HG03139 (cell line): ENCODE data around the gene EPHA5.
"Not testable (repeated sequence)": the region's sequence is repeated elsewhere in the genome, so short reads cannot be mapped to it uniquely, and the experiment has no call there.

Source experiments
- ATAC-seq: cut with Tn5 transposase; IDR thresholded peaks from one replicate; pipeline ENCODE4 v1.9.1; 2021; ENCODE audit not compliant: unreplicated experiment

EPHA5 gene

DNA sequence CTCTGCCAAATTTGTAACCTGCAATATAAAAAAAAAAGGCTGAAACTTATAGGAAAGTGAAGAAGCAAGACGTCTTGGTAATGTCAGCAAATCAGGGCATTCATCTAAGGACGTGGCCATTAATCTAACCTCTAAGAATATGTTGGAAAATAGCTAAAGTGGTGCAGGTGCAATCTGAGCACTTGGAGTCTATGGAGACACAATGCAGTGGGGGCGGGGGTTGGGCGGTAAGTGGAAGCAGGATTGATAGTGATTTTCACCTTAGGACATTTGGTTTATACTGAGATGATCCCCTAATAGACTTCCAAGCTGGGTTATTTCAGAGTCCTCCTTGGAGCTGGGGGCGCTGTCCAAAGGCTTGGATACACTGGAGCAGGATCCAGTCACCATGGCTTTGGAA, 283.4 kb downstream of the EPHA5 start:
- ATAC-seq, result no peak

DNA sequence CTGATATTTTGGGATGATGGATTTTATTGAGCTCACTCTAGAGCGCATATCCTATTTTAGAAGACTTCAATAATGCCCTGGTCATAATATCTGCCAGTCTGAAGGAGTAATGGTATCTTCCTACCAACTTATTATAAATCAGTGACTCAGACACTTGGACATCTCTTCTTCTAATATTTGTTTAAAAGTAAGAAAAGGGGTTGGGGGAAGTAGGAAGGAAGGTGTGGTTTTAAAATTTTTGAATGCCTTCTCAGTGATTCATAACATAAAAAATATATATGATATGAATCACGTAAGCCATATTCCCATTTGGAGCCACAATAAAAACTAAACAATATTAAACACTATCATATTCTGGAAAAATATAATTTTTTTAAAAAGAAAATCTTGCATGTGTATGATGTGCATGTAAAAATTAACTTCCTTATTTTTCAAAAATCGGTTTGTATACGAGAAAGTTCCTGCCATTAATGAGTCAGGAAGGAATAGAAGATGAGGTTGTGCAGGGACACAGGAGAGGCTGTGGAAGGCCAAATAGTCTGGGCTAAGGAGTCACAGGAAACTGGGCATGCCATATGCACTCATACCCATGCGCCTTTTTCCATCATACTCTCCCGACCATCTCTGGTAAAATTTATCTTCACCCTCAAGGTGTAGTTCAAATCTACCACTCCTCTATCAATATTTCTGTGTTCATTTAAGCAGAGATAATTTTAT, 286.5 kb downstream of the EPHA5 start:
- no peak for ATAC-seq

DNA sequence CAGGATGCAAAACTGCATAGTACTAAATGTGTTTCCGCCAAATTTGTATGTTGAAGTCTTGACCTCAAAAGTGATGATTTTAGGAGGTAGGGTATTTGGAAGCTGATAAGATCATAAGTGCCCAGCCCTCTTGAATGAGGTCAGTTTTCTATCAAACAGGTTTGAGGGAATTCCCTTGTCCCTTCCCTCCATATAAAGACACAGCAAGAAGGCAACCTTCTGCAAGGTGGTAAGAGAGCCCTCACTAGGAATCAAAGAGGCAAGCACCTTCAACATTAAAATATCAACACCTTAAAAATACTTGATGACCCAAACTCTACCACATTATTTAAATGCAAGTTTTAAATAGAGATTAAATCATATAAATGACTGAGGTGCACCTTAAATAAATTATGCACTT, 288.6 kb downstream of the EPHA5 start:
- ATAC-seq, result no peak

DNA sequence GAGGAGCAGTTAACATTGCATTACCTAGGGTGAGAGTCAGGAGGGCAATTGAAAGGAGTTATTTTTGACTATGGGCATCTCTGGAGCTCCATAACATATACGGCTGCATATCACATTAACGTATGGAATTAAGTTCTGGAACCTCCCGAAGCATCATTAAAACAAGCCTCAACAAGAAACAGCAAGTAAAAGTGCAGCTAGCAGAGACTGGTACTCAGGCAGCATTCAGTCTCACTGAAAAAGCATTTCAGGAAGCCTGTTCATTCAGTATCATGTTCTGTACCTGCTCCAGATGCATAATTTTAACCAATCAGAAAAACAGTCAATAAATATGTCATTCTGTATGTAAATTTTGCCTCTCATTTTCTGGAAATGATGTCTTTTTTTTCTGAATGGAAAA, 299.6 kb downstream of the EPHA5 start:
- no peak for ATAC-seq

GRCh38 chr4:65367306-65367705, 303.0 kb downstream of the EPHA5 start:
- no peak for ATAC-seq

DNA sequence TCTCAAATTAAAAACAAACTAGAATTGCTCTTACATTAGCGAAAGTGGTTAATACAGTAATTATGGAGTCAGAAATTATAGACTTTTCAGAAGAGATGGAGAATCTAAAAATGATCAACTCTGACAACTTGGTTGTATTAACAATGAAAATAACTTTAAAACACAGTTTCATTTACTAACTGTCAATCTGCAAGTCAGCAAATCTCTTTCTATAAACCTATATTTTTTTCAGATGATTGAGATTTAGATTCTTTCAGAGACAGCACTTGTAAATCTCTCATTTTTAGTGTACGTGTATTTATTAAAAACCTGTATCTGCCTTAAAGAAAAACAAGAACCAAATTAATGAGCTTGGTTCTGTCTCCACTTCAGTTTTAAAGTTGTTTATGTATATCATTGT, 311.4 kb downstream of the EPHA5 start:
- ATAC-seq, result no peak

GRCh38 chr4:65353098-65353497, 317.2 kb downstream of the EPHA5 start:
- no peak for ATAC-seq

DNA sequence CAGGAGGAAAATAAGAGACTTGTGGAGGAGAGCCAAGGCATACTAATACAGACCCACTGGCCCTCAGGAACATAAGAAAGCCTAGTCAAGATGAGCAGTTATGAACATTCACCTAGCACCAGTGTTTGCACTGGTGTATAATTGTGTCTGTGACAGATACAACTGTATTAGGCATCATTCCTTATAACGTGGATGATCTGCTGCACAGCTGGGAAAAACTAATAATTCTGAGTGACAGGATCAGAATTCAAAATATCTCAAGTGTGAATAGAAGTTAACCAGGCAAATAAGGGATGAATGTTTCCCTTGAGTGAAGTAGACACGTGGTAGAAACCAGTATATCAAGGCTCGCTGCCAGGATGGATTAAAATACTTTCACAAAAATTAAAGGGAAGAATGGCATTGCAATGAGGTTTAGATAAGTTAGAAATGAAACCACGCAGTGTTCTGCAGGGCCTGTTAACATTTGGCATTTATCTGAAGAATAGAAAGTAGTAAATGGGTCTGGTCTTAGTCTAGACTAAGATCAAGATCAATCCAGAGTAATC, 325.9 kb downstream of the EPHA5 start:
- ATAC-seq, result no peak

DNA sequence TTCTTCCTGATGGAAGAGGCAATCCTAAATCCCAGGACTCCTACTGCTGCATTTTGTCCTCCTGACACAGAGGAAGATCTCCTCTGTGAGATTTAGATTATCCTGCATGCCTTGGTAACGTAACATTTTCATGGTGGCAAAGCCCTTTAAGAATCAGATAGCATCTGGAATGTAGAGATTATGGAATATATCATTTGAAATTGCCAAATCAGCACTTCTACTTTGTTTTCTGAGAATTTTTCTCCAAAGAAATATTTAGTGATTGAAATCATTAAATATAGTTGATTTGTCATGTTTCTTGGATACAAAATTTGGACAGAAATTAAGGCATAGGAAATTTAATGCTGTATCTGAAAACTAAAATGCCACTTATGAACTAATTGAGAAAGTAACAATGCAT, 326.9 kb downstream of the EPHA5 start:
- no peak for ATAC-seq

DNA sequence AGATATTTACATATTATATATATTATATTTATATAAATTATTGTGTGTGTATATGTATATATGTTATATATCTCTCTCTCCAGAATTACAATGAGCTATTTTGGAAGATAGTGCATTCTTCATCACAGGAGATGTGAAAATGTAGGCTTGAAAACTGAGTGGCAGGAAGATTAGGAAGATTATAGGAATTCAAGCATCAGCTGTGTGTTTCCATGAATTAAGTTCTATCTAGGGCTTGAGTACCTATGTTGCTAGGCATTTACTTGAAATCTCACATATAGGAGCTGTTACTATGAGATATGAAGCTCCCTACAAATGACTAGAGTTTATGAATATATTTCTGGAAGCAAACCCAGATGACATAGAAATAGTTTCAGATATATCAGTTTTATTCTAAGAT, 328.7 kb downstream of the EPHA5 start:
- no peak for ATAC-seq

GRCh38 chr4:65340382-65341109, 329.7 kb downstream of the EPHA5 start:
- no peak for ATAC-seq

DNA sequence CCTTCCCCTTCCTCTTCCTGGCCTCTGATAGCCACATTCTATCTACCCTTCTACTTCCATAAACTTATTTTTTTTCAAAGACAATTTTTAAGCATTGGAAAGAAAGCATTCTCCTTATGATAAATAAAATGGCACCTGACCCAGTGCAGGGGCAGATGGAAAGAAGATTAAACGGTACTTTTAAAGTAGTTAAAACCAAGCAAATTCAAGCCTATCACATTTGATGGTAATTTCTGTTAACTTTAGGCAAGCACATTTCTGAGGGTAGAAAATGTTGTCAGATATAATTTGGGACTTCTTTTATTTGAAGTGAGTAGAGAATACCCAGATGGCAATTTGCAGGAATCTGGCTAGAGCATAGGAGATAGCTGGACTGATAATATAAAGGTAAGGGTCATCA, 332.9 kb downstream of the EPHA5 start:
- no peak for ATAC-seq

DNA sequence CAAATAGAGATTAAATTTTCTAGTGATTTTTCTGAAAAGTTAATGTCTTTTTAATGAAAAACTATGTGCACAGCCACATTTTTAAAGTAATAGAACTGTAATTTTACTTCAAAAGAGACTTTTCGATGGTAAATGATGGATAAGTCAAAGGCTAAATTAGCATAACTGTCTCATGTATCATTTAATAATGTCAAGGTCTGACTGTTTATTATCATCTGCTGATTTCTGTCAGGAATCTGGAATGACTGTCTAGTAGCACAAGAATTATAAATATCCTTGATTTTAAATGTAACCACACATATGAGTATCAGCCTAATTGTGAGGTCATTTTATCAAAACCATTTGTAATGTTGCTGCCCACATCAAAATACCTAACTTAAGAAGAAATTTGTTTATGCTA, 333.8 kb downstream of the EPHA5 start:
- ATAC-seq, result no peak

GRCh38 chr4:65316534-65316933, 353.8 kb downstream of the EPHA5 start:
- ATAC-seq, result no peak

GRCh38 chr4:65311120-65311519, 359.2 kb downstream of the EPHA5 start:
- ATAC-seq, result no peak

DNA sequence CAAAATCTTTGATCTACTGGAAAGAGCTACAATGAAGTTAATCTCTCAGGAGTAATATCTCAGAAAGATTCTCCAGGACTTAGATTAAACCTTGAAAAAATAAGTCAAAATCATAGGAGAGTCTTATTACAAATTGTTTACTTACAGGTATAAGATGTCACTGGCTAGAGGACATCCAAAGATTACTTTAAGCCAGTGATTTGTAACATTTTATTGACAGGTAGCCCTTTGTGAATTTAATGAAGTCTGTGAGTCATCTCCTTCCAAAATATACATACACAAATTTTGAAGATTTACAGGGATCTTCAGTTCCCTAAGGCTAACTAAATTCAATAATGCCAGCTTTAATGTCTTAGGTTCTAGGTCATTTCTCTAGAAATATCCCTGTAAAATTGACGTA, 359.7 kb downstream of the EPHA5 start:
- ATAC-seq, result no peak

DNA sequence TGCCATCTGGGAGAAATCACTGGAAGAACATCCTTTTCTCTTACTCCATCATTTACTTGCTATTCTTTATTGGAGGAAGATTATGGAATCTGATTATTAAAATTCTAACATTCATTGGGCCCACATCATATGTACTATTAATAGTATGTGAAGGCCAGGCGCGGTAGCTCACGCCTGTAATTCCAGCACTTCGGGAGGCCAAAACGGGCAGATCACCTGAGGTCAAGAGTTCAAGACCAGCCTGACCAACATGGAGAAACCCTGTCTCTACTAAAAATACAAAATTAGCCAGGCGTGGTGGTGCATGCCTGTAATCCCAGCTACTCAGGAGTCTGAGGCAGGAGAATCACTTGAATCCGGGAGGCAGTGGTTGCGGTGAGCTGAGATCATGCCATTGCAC, 361.7 kb downstream of the EPHA5 start:
- not testable (repeated sequence) for ATAC-seq

DNA sequence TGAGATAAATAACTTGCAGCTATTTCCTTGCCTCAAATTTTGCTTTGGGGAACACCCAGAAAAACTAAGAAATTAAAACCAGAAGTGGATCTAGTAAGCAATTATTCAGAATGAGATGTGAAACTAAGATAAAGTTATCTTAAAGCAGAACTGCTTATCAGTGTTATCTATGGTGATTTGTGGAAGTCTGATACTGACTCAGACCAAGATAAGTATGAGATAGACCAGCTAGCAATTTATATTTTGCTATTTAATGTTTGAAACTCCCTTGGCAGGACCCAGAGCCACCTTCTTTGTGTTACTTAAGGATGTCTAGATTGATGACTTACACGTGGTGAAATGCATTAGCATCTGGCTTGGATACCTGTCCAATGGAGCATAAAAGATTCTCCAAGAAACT, 368.1 kb downstream of the EPHA5 start:
- no peak for ATAC-seq

GRCh38 chr4:65296246-65296645, 374.0 kb downstream of the EPHA5 start:
- no peak for ATAC-seq

DNA sequence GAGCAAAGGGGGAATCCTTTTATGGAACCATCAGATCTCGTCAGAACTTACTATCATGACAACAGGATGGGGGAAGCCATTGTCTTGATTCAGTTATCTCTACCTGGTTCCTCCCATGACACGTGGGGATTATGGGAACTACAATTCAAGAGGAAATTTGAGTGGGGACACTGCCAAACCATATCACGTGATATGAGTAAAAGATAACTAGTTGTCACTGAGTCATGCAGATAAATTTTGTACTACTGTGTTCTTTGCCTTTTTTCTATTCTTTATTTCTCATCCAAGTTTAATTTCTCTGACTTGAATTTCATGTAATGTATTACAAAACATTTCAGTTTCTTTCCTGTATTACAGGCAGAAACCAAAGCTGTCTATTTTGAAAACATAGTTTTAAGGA, 383.2 kb downstream of the EPHA5 start:
- no peak for ATAC-seq
